B cell (primary cell): ENCODE results near the gene NKD2. TPM values are rescaled to one million over a fixed set of nuclear protein-coding genes. Genes with fewer than 3 reads are reported as not detected.

ENCODE experiments used
- ATAC-seq: fragments of 200-7000 bp; cut with Tn5 transposase; one replicate; pipeline ENCODE4 v1.10.0; 2021; ENCODE audit warnings: low read depth, mild to moderate bottlenecking, moderate number of reproducible peaks, moderate library complexity
- CTCF ChIA-PET: fragments of 350-600 bp; sonication (Branson Sonifier 250); formaldehyde crosslinking; loops from one replicate; lab custom pipeline; 2021; ENCODE audit warnings: antibody characterized with exemption, inconsistent platforms; lab: Charles Lee
- POLR2A ChIA-PET: fragments of 350-600 bp; sonication (Branson Sonifier 250); formaldehyde crosslinking; loops from one replicate; lab custom pipeline; 2021; ENCODE audit warnings: antibody characterized with exemption; lab: Charles Lee
- DNase-seq: peaks from one replicate; pipeline ENCODE4 v3.0.0; 2013
- H2AFZ ChIP-seq: 2 replicates; pipeline ENCODE4 v1.6.1; 2012; ENCODE audit warnings: mild to moderate bottlenecking, low read depth, low read length; ENCODE audit not compliant: insufficient read depth, poor library complexity, severe bottlenecking
- H3K27ac ChIP-seq, 2 donors: 1 replicate in 1 of 2; 2 replicates in 1 of 2; pipeline ENCODE4 v1.5.1; 2012 to 2013; ENCODE audit warnings: low read length in 2 of 2, mild to moderate bottlenecking in 2 of 2, moderate library complexity in 1 of 2
- H3K27me3 ChIP-seq, 4 experiments: fragments of 200-600 bp in 1 of 4; sonication (generic) in 1 of 4; replicated peaks in 1 of 4; 1 replicate in 2 of 4; 2 replicates in 2 of 4; pipeline versions ENCODE4 v1.6.1 to v1.7.0; 2013 to 2016; ENCODE audit warnings: low read length in 3 of 4, mild to moderate bottlenecking in 2 of 4, mixed read lengths in 1 of 4, moderate library complexity in 1 of 4; ENCODE audit not compliant: insufficient read depth in 4 of 4, control insufficient read depth in 3 of 4; ENCODE audit errors: control extremely low read depth in 1 of 4
- H3K36me3 ChIP-seq, 2 experiments: replicated peaks in 1 of 2; 1 replicate in 1 of 2; 2 replicates in 1 of 2; pipeline versions ENCODE4 v1.6.1 to v1.7.1; 2013; ENCODE audit warnings: low read length in 1 of 2; ENCODE audit not compliant: insufficient read depth in 2 of 2, control insufficient read depth in 1 of 2; ENCODE audit errors: control extremely low read depth in 1 of 2, extremely low read depth in 1 of 2
- H3K4me1 ChIP-seq, 2 donors: fragments of 200-600 bp in 1 of 2; sonication (generic) in 1 of 2; 1 replicate in 1 of 2; 2 replicates in 1 of 2; pipeline versions ENCODE4 v1.5.1 to v1.6.1; 2013 to 2017; ENCODE audit warnings: low read length in 2 of 2; ENCODE audit not compliant: control insufficient read depth in 2 of 2, insufficient read depth in 2 of 2
- H3K4me2 ChIP-seq: replicated peaks from 2 replicates; pipeline ENCODE3; 2012; ENCODE audit warnings: mild to moderate bottlenecking, low read depth, low read length; ENCODE audit not compliant: poor library complexity, severe bottlenecking
- H3K4me3 ChIP-seq, 5 experiments: fragments of 200-600 bp in 1 of 5; sonication (generic) in 1 of 5; 1 replicate in 3 of 5; 2 replicates in 2 of 5; pipeline versions ENCODE4 v1.5.1 to v1.7.0; 2011 to 2016; ENCODE audit warnings: low read length in 4 of 5, mild to moderate bottlenecking in 4 of 5, low read depth in 2 of 5, control low read depth in 1 of 5, moderate library complexity in 1 of 5; ENCODE audit not compliant: insufficient read depth in 1 of 5; ENCODE audit errors: control extremely low read depth in 1 of 5, extremely low read depth in 1 of 5
- H3K79me2 ChIP-seq: fragments of 200-600 bp; sonication (generic); one replicate; pipeline ENCODE4 v1.6.0; 2016; ENCODE audit warnings: low read length; ENCODE audit not compliant: control insufficient read depth, insufficient read depth
- H3K9ac ChIP-seq: fragments of 200-600 bp; sonication (generic); 2 replicates; pipeline ENCODE4 v1.6.1; 2017; ENCODE audit warnings: mild to moderate bottlenecking, low read length, moderate library complexity
- H3K9me3 ChIP-seq, 3 donors: one replicate each; pipeline versions ENCODE4 v1.6.1 to v1.7.1; 2013; ENCODE audit warnings: low read length in 2 of 3; ENCODE audit not compliant: control insufficient read depth in 2 of 3, insufficient read depth in 1 of 3; ENCODE audit errors: control extremely low read depth in 1 of 3
- H4K20me1 ChIP-seq: 2 replicates; pipeline ENCODE4 v1.6.0; 2012; ENCODE audit warnings: mild to moderate bottlenecking, low read length; ENCODE audit not compliant: insufficient read depth, control insufficient read depth, poor library complexity, severe bottlenecking
- H3K27ac Mint-ChIP-seq: one replicate; pipeline ENCODE4 v1.8.0; 2021; ENCODE audit warnings: mixed read lengths
- H3K27me3 Mint-ChIP-seq: one replicate; pipeline ENCODE4 v1.8.0; 2021; ENCODE audit warnings: mixed read lengths
- H3K4me1 Mint-ChIP-seq: one replicate; pipeline ENCODE4 v1.8.0; 2021; ENCODE audit warnings: mixed read lengths
- H3K4me3 Mint-ChIP-seq: one replicate; pipeline ENCODE4 v1.8.0; 2021; ENCODE audit warnings: mixed read lengths
- H3K9me3 Mint-ChIP-seq: one replicate; pipeline ENCODE4 v1.8.0; 2022; ENCODE audit warnings: mixed read lengths; ENCODE audit not compliant: insufficient read depth
- CTCF ChIP-seq: fragments of 200-600 bp; IDR thresholded peaks from one replicate; pipeline ENCODE4 v1.8.0; 2022; ENCODE audit warnings: antibody characterized with exemption, mild to moderate bottlenecking
- EZH2 ChIP-seq: IDR thresholded peaks from 2 replicates; pipeline ENCODE4 v1.6.1; 2012; ENCODE audit warnings: borderline replicate concordance, low read depth, mild to moderate bottlenecking, moderate library complexity, low read length; ENCODE audit not compliant: insufficient read depth, poor library complexity, severe bottlenecking
- WGBS: methylation state at CpG from one replicate; pipeline ENCODE4 v1.1.5; 2013; ENCODE audit warnings: missing lambda C conversion rate; ENCODE audit not compliant: insufficient coverage; 5-methylcytosine and 5-hydroxymethylcytosine counted together
- intact Hi-C: fragments of 100-400 bp; cut with micrococcal nuclease; formaldehyde crosslinking; loops from one replicate; pipeline ENCODE4 v1.10.0; 2022
- polyA plus RNA-seq: library from polyadenylated mRNA; depleted of rRNA; stranded (reverse); fragments of >200 nt; gene quantifications from 2 replicates; pipeline ENCODE4 v1.2.3, GENCODE V29; 2012
- total RNA-seq, 2 donors: library from RNA; stranded (reverse); fragments of 120-200 nt in 1 of 2; gene quantifications; 1 replicate in 1 of 2; 2 replicates in 1 of 2; pipeline versions ENCODE4 v1.2.3 to v1.2.4, GENCODE V29; 2013 to 2022

NKD2 gene
- total and polyA plus RNA-seq, 2 donors (not counting 1 experiment from before 2014, with no cell fraction given), result 0.12 to 0.34 TPM

- Histone ChIP-seq H3K36me3 (no peaks in the 10 kb centered on the region), H3K27ac (no peak overlapping the region), H4K20me1 (no peaks in the 10 kb centered on the region), H3K9me3 (no peaks in the 10 kb centered on the region), H3K79me2 (no peaks in the 10 kb centered on the region), H3K27me3 (no peaks in the 10 kb centered on the region), H3K4me2 (no peak overlapping the region), H3K4me3 (no peak overlapping the region), H2AFZ (no peak overlapping the region), H3K9ac (no peak overlapping the region), H3K4me1 (no peaks in the 10 kb centered on the region)
- DNase-seq (no peak), ATAC-seq (no peak)
- CTCF ChIA-PET, result no interaction called here
- H3K27me3 Mint-ChIP-seq, result no peaks in the 10 kb centered on the region
- intact Hi-C loops, result no loop called here
- 85% methylated on average over 10 of the region's 10 CpGs for WGBS
- H3K4me1 Mint-ChIP-seq, result no peaks in the 10 kb centered on the region
- TF ChIP-seq CTCF, result no peak
- TF ChIP-seq EZH2, result no peak
- H3K9me3 Mint-ChIP-seq, result no peaks in the 10 kb centered on the region
- no peak overlapping the region for H3K27ac Mint-ChIP-seq
- POLR2A ChIA-PET, result no interaction called here
- H3K4me3 Mint-ChIP-seq, result no peak overlapping the region
These were observed 53.3 kb downstream of the NKD2 start for GRCh38 chr5:1061916-1062315.

- H3K27me3 ChIP-seq, result no peaks in the 10 kb centered on the region
- no peaks in the 10 kb centered on the region for H4K20me1 ChIP-seq
- intact Hi-C loops, result no loop called here
- H3K27ac Mint-ChIP-seq, result no peak overlapping the region
- no peak overlapping the region for H3K9ac ChIP-seq
- H3K27ac ChIP-seq, result no peak overlapping the region
- no peak overlapping the region for H2AFZ ChIP-seq
- no peaks in the 10 kb centered on the region for H3K4me1 Mint-ChIP-seq
- ChIA-PET POLR2A (no interaction called here), CTCF (no interaction called here)
- no peaks in the 10 kb centered on the region for H3K4me1 ChIP-seq
- no peak for TF ChIP-seq EZH2
- TF ChIP-seq CTCF, result no peak
- H3K36me3 ChIP-seq, result no peaks in the 10 kb centered on the region
- H3K4me2 ChIP-seq, result no peak overlapping the region
- no peak overlapping the region for H3K4me3 Mint-ChIP-seq
- H3K4me3 ChIP-seq, result no peak overlapping the region
- WGBS, result 94% methylated on average over 36 of the region's 36 CpGs
- no peaks in the 10 kb centered on the region for H3K9me3 ChIP-seq
- H3K27me3 Mint-ChIP-seq, result no peaks in the 10 kb centered on the region
- ATAC-seq (no peak), DNase-seq (no peak)
- H3K9me3 Mint-ChIP-seq, result no peaks in the 10 kb centered on the region
- H3K79me2 ChIP-seq, result no peaks in the 10 kb centered on the region
These were observed 54.4 kb downstream of the NKD2 start for GRCh38 chr5:1062761-1063568.
